Endothelial cell (in vitro differentiated cells): ENCODE results near the gene PDE4D. TPM values are rescaled to one million over a fixed set of nuclear protein-coding genes. Genes with fewer than 3 reads are reported as not detected.

Experiments
- DNase-seq: peaks from one replicate; pipeline ENCODE4 v3.0.0; 2021; ENCODE audit warnings: low spot score
- H3K27ac Mint-ChIP-seq: one replicate; pipeline ENCODE4 v1.8.0; 2021; ENCODE audit warnings: mixed read lengths, inconsistent platforms; ENCODE audit not compliant: unreplicated experiment
- H3K27me3 Mint-ChIP-seq: one replicate; pipeline ENCODE4 v1.8.0; 2021; ENCODE audit warnings: mild to moderate bottlenecking, moderate library complexity, mixed read lengths, inconsistent platforms; ENCODE audit not compliant: unreplicated experiment
- H3K36me3 Mint-ChIP-seq: one replicate; pipeline ENCODE4 v1.8.0; 2021; ENCODE audit warnings: mild to moderate bottlenecking, low read depth, mixed read lengths, inconsistent platforms; ENCODE audit not compliant: unreplicated experiment
- H3K4me1 Mint-ChIP-seq: one replicate; pipeline ENCODE4 v1.8.0; 2021; ENCODE audit warnings: mild to moderate bottlenecking, mixed read lengths, inconsistent platforms; ENCODE audit not compliant: unreplicated experiment
- H3K4me3 Mint-ChIP-seq: one replicate; pipeline ENCODE4 v1.8.0; 2021; ENCODE audit warnings: mild to moderate bottlenecking, mixed read lengths, inconsistent platforms; ENCODE audit not compliant: unreplicated experiment
- H3K9me3 Mint-ChIP-seq: one replicate; pipeline ENCODE4 v1.8.0; 2021; ENCODE audit warnings: mixed read lengths, inconsistent platforms; ENCODE audit not compliant: unreplicated experiment
- CTCF ChIP-seq: fragments of 200-600 bp; sonication (generic); IDR thresholded peaks from one replicate; pipeline ENCODE4 v1.5.0; 2021; ENCODE audit warnings: antibody characterized with exemption; ENCODE audit not compliant: unreplicated experiment
- total RNA-seq: library from RNA; stranded (reverse); fragmentation: NEBNext Ultra II Directional; extraction: Animal tissue kit (Norgen Biotek cat#: 25700); gene quantifications from one replicate; pipeline ENCODE4 v1.2.1, GENCODE V29; 2021; ENCODE audit not compliant: unreplicated experiment

Gene PDE4D
- total RNA-seq, 1 donor from 2014 or later, result 9.4 TPM

- no peak for DNase-seq
- TF ChIP-seq CTCF, result no peak
- Mint-ChIP-seq H3K4me3 (no peak overlapping the region), H3K27me3 (peaks cover 4% of the 10 kb centered on the region), H3K9me3 (no peaks in the 10 kb centered on the region), H3K27ac (no peak overlapping the region), H3K36me3 (no peaks in the 10 kb centered on the region), H3K4me1 (peaks cover 8% of the 10 kb centered on the region)
These were observed 6.3 kb downstream of the PDE4D start for GRCh38 chr5:59887274-59887673.

- Mint-ChIP-seq H3K9me3 (no peaks in the 10 kb centered on the region), H3K4me1 (peaks cover 10% of the 10 kb centered on the region), H3K27ac (no peak overlapping the region), H3K27me3 (no peaks in the 10 kb centered on the region), H3K4me3 (no peak overlapping the region), H3K36me3 (no peaks in the 10 kb centered on the region)
- DNase-seq, result no peak
- TF ChIP-seq CTCF, result no peak
These were observed 18.9 kb downstream of the PDE4D start for GRCh38 chr5:59874675-59875074.

GRCh38 chr5:59873113-59873512, 20.4 kb downstream of the PDE4D start:
- no peak for TF ChIP-seq CTCF
- Mint-ChIP-seq H3K36me3 (no peaks in the 10 kb centered on the region), H3K9me3 (no peaks in the 10 kb centered on the region), H3K27me3 (no peaks in the 10 kb centered on the region), H3K4me1 (peaks cover 8% of the 10 kb centered on the region), H3K27ac (no peak overlapping the region), H3K4me3 (no peak overlapping the region)
- DNase-seq, result no peak

- H3K4me1 Mint-ChIP-seq, result peaks cover under 1% of the 10 kb centered on the region
- no peaks in the 10 kb centered on the region for H3K27me3 Mint-ChIP-seq
- no peak for DNase-seq
- no peaks in the 10 kb centered on the region for H3K36me3 Mint-ChIP-seq
- no peak overlapping the region for H3K4me3 Mint-ChIP-seq
- no peak for TF ChIP-seq CTCF
- no peak overlapping the region for H3K27ac Mint-ChIP-seq
- H3K9me3 Mint-ChIP-seq, result no peaks in the 10 kb centered on the region
These were observed 26.9 kb downstream of the PDE4D start for GRCh38 chr5:59866661-59867060.

- H3K4me3 Mint-ChIP-seq, result no peak overlapping the region
- no peak for DNase-seq
- TF ChIP-seq CTCF, result no peak
- no peaks in the 10 kb centered on the region for H3K4me1 Mint-ChIP-seq
- no peaks in the 10 kb centered on the region for H3K36me3 Mint-ChIP-seq
- no peaks in the 10 kb centered on the region for H3K27me3 Mint-ChIP-seq
- H3K9me3 Mint-ChIP-seq, result no peaks in the 10 kb centered on the region
- H3K27ac Mint-ChIP-seq, result no peak overlapping the region
These were observed 28.8 kb downstream of the PDE4D start for GRCh38 chr5:59864718-59865117.
